HL-60/S4 (cell line): ENCODE results near the gene ELOA.
"Not testable (repeated sequence)": the region's sequence is repeated elsewhere in the genome, so short reads cannot be mapped to it uniquely, and the experiment has no call there.

ENCODE experiments used
- in situ Hi-C: fragments of 300-500 bp; cut with MboI; formaldehyde crosslinking; loops from 2 replicates; pipeline ENCODE4 v1.14.3; 2022; ENCODE audit warnings: low sequenced_read_pairs

The ELOA gene

DNA sequence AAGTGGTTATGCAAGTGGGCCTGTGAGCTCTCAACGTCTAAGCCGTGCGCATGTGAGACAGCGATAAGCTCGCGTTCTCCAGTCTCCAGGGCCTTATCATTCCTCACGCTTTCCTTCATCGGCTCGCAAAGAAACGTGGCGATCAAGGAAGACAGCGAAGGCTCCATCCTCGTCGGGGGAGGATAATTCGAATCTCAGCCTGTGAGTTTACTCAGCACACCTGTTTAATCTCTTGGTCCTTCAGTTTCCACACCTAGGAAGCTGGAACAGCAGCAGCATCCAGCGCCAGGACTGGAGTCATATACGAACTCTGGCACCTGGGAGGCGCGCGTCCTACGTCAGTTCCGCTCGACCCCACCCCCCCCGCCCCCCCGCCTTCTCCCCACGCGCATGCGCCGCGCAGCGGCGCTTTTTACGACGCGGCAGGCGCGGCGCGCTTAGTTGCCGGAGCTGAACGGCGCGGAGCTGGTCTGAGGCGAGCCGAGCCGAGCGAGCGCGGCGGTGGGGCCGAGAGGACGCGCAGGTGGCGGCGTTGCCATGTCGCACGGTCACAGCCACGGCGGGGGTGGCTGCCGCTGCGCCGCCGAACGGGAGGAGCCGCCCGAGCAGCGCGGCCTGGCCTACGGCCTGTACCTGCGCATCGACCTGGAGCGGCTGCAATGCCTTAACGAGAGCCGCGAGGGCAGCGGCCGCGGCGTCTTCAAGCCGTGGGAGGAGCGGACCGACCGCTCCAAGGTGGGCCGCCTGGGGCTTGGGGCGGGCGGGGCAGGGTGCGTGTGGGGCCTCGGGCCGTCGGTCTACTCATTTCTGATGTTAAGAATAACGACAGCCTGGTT, 34.9 kb downstream of the ELOA start, which contains the start of gene PITHD1:
Gene PITHD1, plus strand, starts transcription at position 440 of the 836 bp plus-strand sequence. Its CDS starts 98 bp downstream, at position 538.
- in situ Hi-C loops: loop anchor here (10.0 kb wide), 1 partner anchor 137 kb away; the partner anchor contains the start of gene CNR2

DNA sequence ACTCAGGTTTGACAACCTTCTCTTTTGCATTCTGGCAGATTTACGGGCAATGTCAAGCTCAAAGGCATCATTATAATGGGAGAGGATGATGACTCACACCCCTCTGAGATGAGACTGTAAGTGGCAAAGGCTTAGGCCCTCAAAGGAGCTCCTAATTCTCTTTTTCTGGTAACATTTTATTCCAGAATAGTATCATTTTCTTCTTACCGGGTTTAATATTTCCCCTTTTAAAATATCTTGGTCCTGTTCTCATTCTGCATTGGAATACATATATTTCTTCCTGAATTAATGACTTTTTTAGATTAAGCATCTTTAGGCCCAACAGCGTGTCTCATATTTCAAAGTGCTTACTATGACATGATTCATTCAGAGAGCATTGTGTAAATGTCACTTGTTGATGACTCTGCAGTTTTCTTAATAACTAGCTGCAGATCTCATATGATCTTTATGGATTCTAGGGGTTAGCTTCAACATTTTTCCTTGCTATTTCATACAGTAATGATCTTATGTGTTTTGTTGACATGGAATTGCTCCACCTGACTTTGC, 36.6 kb downstream of the ELOA start:
- in situ Hi-C loops: loop anchor here (10.0 kb wide), 1 partner anchor 135 kb away; the partner anchor contains the start of gene CNR2

DNA sequence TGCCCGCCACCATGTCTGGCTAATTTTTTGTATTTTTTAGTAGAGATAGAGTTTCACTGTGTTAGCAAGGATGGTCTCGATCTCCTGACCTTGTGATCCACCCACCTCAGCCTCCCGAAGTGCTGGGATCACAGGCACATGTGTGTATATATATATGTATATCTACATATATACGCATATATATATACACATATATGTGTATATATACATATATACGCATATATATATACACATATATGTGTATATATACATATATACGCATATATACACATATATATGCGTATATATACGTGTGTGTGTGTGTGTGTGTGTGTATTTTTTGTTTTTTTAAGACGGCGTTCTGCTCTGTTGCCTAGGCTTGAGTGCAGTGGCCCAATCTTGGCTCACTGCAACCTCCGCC, 39.9 kb downstream of the ELOA start:
- in situ Hi-C loops: not testable (repeated sequence)

DNA sequence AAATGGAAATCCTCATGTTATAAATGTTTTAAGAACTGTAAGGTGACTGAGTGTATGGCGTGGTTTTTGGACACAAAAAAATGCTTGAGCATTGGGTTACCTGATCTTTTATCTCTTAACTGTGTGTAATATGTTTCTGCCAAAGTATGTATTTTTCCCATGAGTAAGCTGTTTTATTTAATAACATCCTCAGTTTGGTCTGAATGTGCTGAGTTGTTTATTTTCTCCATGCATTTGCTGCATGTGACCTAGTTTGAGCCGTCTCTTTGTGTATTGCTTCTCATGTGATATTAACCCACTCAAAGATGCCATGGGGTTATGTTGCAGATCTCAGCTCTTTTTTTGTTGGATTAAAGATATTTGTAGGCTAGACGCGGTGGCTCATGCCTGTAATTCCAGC, 41.6 kb downstream of the ELOA start:
- in situ Hi-C loops: no loop called here

DNA sequence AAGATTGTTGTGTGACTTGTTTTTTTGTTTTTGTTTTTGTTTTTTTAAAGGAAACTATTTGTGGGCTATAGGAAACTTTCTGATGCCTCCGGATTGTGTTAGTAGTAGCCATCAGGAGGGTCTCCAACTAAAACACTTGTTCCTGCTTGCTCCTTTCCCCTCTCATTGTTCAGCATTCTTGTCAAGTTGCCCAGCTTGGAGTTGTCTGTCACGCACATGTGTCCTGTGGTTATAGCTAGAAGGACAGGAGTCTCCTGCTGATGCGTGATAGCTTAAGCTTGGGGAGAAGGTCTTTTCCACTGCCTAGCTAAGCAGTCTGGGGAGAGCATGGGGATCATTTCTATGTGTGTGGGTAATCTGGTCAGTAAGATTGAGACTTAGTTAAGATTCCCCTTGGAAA, 44.4 kb downstream of the ELOA start:
- in situ Hi-C loops: no loop called here

DNA sequence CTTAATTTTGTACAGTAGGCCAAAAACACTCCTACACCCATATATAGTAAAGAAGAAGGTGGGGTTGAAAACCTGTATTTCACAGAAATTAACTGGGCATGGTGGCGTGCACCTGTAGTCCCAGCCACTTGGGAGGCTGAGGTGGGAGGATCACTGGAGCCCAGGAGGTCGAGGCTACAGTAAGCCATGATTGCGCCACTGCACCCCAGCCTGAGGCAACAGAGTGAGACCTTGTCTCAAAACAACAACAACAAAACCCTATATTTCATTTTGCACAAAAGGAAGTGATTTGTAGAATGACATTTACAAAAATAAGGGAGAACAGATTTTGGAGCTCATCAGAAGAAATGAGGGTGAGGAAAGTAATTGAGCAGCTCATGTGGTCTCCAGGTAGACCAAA, 45.4 kb downstream of the ELOA start:
- in situ Hi-C loops: no loop called here

DNA sequence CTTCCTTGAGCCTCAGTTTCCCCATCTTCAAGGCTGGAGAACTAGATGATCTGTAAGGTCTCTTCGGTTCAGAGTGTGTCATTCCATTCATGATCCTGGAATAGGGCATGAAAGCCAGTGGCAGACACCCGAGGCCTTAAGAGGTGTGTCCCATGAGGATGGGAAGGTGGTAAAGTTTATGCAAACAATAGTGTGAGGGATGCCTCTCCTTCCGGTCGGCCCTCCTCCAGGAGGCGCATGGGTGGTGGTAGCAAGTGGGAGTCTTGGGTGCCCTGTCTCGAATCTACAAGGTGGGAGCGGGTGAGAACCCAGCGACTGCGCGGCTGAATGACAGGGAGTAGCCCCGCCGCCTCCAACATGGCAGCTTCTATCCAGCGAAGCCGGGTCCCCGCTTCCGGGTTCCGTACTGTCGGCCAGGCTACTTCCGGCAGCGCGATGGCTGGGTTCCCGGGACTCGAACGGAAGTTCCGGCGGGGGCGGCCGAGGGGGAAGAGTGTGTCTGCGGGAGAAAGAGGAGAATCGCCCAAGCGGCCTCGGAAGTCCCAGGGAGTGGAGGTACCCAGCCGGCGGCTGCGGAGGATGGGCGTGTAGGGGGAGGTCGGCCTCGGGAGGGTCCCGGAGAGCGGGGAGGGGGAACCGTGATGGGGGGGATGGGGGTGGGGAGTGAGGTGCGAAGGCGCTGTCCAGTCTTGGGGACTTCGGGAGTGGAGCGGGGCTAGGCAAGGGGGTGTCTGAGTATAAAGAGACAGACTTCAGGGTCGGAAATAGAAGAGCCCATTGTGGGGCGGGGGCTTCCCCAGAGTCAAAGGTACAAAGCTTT, 47.6 kb downstream of the ELOA start, which contains the start of gene LYPLA2:
Gene LYPLA2, plus strand, starts transcription at position 450 of the 820 bp plus-strand sequence. CDS start 1,538 bp downstream, outside the sequence.
- in situ Hi-C loops: no loop called here

DNA sequence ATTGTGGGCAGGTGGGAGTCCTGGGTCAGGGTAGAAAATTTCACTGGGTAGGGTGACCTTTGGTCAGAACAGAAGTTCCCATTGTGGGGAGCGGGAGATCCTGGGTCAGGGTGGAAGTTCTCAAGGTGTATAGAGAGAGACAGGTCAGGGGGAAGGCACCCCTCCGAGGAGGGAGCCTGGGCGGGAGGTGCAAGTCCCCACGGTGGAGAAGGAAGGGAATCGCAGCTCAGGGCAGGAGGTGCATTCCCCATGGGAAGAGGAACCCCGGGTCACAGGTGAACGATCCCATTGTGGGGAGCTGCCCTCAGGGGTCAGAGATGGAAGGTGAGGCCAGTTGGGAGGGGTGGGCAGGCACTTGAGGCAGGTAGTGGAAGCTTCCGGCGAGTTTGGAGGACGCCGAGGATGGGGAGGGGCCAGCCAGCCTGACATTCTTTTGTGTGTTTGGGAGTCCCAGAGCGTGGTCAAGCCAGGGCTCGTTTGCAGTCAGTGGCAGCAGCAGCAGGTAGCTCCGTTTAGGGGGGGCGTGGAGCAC, 48.3 kb downstream of the ELOA start:
- in situ Hi-C loops: no loop called here

DNA sequence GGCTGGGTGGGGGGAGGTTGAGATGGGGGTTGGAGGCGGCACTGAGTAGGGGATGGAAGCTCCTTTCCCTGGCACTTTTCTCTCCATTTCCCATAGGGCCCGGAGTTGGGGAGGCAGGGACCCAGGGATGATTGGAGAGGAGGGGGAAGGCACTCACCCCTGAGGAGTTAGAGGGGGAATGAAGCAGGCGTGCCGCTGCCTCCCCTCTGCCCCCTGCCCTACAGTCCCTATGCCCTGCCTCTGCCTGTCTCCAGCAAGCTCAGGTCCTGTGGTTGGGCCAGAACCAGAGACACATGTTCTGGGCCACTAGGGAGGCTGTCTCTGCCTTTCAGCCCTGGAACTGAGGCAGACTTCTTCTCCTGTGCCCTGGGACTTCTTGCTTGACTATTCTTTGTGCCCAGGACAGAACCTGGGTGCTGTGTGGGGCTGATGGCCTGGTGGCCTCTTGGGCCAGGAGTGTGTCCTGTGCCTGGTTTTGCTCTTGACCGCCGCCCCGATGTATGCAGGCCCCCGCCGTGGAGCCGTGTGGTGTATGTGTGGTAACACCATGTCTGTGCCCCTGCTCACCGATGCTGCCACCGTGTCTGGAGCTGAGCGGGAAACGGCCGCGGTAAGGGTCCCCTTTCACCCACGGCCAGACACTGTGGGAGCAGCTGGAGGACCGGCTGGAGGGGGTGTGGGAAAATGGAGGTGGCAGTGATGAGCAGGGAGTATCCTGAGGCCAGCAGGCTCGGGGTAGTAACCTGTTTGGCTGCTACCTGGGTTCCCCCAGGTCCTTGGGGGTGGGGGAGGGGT, 49.1 kb downstream of the ELOA start:
- in situ Hi-C loops: no loop called here

DNA sequence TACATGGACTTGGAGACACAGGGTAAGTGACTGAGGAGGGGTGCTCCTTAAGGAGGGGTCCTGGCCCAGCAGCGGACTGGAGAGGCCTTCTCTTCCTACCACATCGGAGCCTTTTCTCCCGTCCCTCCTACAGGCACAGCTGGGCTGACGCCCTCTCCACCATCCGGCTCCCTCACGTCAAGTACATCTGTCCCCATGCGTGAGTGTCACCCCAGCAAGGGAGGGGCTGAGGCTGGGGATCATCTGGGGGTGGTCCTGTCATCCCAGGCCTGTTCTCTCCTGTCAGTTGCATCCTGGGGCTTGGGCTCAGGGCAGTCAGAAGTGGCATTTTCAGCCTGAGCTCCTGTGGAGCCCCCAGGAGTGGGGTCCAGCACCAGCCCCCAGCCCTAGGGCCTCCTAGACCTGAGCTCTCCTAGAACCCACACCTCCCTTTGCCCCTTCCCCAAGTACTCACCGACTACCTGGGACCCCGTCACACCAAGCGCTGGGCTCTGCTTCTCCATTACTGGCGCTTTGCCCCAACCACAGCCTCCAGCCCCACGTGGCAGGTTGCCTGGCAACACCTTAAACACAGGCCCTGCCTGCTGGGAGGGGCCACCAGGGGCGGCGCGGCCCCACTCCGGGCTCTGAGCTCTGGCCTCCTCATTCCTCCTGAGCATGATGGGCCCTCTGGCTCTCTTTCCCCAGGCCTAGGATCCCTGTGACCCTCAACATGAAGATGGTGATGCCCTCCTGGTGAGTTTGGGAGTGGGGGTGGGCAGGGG, 49.9 kb downstream of the ELOA start:
- in situ Hi-C loops: no loop called here

DNA sequence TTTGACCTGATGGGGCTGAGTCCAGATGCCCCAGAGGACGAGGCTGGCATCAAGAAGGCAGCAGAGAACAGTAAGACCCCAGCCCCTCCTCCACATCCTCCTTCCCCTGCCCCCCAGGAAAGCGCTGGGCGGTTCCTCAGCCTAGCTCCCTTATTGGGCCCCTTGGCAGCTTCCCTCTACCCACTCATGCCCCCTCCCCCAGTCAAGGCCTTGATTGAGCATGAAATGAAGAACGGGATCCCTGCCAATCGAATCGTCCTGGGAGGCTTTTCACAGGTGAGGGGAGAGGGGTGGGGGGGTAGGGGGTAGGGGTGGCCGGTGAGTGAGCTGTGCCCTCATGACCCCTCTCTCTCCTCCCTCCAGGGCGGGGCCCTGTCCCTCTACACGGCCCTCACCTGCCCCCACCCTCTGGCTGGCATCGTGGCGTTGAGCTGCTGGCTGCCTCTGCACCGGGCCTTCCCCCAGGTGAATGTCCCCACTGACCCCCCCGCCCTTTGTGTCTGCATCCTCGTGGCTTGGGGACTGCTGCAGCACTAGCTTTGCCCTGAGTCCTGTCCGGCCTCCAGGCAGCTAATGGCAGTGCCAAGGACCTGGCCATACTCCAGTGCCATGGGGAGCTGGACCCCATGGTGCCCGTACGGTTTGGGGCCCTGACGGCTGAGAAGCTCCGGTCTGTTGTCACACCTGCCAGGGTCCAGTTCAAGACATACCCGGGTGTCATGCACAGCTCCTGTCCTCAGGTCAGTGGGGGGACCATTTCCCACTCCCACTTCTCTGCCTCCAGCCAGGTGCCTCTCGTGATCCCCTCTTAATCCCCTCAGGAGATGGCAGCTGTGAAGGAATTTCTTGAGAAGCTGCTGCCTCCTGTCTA, 50.8 kb downstream of the ELOA start:
- in situ Hi-C loops: no loop called here

DNA sequence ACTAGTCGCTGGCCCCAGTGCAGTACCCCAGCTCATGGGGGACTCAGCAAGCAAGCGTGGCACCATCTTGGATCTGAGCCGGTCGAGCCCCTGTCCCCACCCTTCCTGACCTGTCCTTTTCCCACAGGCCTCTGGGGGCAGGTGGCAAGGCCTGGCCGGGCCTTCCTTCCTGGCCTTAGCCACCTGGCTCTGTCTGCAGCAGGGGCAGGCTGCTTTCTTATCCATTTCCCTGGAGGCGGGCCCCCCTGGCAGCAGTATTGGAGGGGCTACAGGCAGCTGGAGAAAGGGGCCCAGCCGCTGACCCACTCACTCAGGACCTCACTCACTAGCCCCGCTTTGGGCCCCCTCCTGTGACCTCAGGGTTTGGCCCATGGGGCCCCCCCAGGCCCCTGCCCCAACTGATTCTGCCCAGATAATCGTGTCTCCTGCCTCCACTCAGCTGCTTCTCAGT, 51.5 kb downstream of the ELOA start:
- in situ Hi-C loops: not testable (repeated sequence)

DNA sequence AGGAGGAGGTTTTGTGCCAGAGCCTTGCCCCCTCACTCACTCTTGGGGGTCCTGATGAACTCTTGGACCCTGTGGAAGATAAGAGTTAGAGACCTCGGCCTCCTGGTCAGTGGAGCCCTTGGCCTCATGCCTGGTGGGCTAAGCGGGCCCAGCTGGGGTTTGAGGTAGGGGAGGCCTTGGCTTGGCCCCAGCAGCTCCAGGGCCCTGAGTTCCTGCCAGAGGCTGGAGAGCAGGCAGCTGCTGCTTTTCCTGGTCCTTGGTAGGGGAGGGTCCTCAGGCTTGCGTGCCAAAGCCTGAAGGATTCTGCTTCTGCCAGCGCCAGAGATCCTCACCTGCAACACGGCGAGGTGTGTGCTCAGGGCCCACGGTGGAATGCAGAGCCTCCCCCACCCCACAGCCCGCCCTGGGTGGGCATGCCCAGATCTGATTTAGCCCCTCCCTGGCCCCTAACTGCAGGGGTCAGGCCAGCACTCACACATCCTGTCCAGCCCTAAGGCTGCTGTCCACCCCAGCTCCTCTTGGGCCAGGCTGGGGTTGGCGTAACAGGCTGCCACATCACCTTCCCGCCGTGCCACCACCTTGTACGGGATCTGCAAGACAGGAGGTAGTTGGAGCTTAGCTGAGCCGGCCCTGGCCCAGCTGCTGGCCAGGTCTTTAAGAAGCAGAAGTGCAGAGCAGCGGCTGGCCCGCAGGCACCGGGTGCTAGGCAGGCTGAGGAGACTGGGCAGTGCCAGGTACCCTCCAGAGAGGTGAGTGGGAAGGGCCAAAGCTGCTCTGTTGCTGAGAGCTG, 52.6 kb downstream of the ELOA start:
- in situ Hi-C loops: no loop called here

DNA sequence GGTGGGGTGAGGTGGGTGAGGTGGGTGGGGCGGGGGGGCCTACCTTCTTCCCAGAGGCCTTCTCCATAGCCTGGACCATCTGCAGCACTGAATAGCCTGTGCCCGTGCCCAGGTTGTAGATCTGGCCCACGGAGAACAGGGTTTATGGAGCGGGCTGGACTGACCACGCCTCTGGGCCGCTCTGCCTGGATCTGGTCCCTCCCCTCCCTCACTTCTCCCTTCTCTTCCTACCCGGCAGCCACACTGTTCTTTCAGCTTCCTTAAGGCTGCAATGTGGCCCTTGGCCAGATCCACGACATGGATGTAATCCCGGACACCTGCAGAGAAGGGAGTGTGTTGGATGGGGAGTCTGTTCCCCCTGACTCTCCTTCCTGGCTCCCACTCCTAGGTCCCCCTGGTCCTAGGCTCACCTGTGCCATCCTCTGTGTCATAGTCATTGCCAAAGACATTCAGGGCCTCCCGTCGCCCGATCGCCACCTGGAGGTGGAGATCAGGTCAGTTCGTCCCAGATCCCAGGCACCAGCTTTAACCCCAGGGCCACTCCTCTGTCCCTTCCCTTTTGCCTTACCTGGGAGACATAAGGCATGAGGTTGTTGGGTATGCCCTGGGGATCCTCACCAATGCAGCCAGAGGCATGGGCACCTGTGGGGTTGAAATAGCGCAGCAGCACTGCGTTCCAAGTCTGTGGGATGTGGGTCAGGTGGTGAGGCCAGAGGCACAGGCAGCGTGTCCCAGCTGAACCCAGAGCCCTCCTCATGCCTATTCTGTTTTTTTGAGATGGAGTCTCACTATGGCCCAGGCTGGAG, 53.4 kb downstream of the ELOA start:
- in situ Hi-C loops: no loop called here

DNA sequence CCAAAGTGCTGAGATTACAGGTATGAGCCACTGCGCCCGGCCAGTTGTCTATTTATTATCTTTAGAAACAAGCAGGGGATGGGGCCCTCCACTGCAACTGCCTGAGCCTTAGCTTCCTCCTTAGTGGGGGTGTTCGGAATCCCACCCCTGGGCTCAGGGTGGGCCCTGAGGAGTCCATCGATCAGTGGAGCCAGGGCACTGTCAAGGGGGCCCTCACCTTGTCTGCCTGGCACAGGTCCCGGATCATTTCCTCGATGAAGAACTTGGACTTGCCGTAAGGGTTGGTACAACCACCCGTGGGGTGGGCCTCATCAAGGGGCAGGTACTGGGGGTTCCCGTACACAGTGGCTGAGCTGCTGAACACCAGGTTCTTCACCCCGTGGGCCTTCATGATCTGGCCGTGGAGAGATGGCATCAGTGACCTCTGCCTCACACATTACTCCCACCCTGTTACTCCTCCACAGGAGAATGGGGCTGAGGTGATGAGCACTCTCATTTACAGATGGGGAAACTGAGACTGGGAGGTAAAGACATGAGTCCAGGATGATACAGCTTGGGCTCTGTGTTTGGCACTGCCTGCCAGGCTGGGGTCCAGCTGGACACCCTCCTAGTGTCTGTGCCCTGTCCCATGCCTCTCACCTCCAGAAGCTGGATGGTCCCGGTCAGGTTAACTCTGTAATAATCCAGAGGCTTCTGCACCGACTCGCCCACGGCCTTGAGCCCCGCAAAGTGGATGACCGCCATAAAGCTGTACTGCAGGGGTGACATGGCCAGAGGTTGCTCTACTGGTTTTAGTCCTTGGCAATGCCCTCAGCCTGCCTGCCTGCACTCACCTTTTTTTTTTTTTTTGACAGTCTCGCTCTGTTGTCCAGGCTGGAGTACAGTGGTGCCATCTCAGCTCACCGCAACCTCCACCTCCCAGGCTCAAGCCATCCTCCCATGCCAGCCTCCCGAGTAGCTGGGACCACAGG, 54.5 kb downstream of the ELOA start:
- in situ Hi-C loops: no loop called here

DNA sequence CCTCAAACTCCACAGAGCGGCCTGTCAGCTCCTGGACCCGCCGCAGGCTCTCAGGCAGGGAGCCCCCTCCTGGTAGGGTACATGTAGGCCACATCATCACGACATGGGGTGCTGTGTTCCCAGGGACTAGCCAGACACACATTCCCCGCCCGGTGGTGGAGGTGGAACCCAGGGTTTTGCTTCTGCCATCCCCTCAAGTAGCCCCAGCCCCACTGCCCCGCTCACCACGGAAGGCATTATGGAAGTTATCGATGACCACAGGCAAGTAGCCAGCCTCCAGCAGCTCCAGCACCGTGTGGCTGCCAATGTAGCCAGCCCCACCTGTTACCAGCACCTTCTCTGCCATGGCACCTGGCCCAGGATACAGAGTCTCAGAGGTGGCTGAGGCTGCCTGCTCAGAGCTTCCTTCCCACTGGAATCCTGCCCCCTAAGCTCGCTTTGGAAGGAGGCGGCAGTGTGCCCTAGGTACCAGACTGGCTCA, 55.4 kb downstream of the ELOA start:
- in situ Hi-C loops: no loop called here
